ENCODE results near the gene EPN3. TPM values are rescaled to one million over a fixed set of nuclear protein-coding genes. Genes with fewer than 3 reads are reported as not detected.

The EPN3 gene
- total RNA-seq, result not detected in 2 replicates

DNA sequence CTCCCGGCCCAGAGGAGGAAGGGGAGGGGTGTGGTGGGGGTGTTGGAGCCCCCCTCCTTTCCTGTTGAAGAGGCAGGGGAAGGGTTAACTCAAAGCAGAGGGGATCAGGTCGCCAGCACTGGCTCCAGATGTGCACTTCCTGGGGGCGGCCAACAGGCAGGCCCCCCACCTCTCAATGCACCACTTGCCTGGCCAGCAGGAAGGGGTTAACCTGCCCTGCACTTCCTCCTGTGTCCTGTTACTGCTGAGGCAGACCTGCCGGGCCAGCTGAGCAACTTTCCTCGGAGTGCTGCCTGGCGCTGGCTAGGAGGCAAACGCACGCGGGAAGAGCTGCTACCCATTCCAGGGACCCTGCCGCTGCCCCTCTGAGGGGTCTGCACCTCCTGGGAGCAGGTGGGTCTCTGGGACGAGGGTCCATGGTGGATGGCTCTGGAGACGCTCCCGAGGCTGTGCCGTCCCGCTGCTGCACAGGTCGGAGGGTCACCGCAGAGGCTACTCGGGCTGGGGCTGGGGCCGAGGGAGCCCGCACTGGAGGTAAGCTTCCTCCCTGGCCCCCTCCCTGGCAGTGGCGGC is at the start of gene EPN3:
Gene EPN3 (plus strand): TSS at position 284 of the 573 bp plus-strand sequence. CDS start 3,822 bp downstream, outside the sequence.
- no peak for DNase-seq (ENCODE audit: low spot score)
- Mint-ChIP-seq H3K9me3 (no peaks in the 10 kb centered on the region), H3K4me1 (ENCODE audit: low read depth) (peaks cover 4% of the 10 kb centered on the region), H3K27me3 (ENCODE audit: insufficient read depth) (peaks cover 47% of the 10 kb centered on the region), H3K27ac (no peak within 1 kb of the TSS), H3K4me3 (no peak within 1 kb of the TSS), H3K36me3 (ENCODE audit: low read depth) (peaks cover 2% of the 10 kb centered on the region)
- intact Hi-C loops (cut with micrococcal nuclease), result no loop called here

DNA sequence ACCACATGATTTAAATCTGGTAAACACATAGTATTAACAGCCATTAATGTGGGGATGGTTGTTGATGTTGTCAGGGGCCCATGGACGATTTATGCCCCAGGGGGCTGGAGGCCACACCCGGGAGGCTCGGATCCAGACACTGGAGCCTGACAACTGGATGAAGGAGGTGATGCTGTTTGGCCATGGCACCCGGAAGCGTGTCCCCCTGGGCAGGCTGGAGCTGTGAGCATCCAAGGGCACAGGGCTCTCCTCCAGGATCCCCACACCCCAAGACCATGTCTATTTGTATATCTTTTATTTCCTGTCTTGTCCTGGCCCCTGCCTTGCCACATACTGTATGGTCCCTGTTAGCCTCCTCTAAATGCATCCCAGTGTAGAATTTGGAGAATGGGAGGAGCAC is 49.3 kb upstream of the EPN3 start:
- intact Hi-C loops (cut with micrococcal nuclease), result loop anchor here (5.0 kb wide), 1 partner anchor 214 kb away; no protein-coding TSS in a partner anchor

DNA sequence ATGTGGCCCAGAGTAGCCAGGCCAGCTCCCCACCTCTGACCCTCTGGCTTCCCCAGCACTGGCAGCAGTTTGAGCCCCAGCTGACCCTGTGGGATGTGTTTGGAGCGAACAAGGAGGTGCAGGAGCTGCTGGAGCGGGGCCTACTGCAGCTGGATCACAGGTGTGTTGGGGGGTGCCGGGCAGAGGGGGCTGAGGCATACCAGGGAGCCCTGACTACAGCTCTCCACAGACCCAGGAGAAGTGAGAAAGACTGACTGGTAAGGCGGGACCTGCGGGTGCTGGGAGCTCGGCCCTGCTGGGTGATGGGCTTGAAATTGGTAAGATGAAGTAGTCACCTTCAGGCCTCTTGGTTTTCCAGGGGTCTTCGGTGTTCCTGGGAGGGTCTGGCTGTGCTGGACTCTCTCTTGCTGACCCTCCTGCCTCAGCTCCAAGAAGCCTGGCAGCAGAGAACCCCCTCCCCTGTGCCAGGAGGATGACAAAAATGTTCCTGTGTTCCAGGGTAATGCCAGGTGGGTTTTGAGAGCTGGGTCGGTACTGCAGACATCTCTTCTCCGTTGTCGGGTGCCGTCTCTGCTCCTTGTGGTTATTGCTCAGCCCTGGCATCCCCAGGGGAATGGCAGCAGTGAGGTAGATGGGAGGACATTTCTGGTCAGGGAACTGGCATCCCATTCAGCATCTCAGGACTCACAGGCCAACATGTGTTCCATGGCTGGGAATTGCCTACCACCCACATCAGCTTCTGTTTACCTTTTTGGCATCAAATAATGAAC is 48.0 kb upstream of the EPN3 start:
- no peak for DNase-seq (ENCODE audit: low spot score)
- Mint-ChIP-seq H3K4me3 (no peak overlapping the region), H3K9me3 (no peaks in the 10 kb centered on the region), H3K4me1 (ENCODE audit: low read depth) (peaks cover 15% of the 10 kb centered on the region), H3K27ac (no peak overlapping the region), H3K27me3 (ENCODE audit: insufficient read depth) (no peaks in the 10 kb centered on the region), H3K36me3 (ENCODE audit: low read depth) (peaks cover 27% of the 10 kb centered on the region)
- intact Hi-C loops (cut with micrococcal nuclease), result loop anchor here (5.0 kb wide), 1 partner anchor 213 kb away; no protein-coding TSS in a partner anchor

More for the DNA sequence above, 49.3 kb upstream of the EPN3 start:
- Mint-ChIP-seq H3K27ac (no peak overlapping the region), H3K9me3 (no peaks in the 10 kb centered on the region), H3K36me3 (ENCODE audit: low read depth) (peaks cover 27% of the 10 kb centered on the region), H3K4me3 (no peak overlapping the region), H3K27me3 (ENCODE audit: insufficient read depth) (no peaks in the 10 kb centered on the region), H3K4me1 (ENCODE audit: low read depth) (peaks cover 23% of the 10 kb centered on the region)
- DNase-seq (ENCODE audit: low spot score), result no peak

DNA sequence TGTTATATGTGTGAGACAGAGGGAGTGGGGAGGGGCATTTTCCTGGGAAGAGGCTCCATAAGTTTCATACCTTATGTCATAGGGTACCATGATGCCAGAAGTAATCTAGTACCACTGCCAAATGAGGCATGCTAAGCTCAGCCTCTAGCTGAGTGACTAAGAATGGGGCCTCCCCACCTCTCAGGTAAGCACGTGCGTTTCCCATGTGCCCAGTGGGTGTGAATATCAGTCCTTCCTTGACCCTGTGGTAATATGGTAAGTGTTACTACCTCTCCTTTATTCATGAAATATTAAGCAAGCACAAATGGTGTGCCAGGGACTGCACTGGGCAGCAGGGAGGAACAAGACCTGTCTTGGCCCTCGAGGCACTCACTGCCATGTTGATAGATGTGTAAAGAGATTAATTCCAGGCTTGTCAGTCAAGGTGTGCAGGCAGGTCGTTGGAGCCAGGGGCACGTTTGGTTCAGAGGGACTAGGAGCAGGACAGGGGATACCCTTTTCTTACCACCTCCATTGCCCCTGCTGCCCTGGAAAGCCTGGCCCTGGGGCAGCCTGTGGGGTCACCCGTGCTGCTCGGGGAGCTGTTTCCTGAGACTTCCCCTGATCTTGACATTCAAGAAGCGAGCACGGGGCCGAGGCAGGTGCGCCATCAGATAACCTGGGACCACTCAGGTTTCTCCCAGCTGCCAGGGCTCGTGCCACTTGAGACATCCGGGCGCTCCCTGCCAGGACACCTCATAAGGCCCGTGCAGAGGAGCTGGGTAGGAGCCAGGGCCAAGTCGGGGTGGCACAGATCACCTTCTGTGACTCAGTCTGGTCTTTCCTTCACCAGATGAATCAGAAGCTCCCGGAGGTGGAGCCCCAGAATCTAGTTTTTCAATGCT is 45.1 kb upstream of the EPN3 start:
- H3K27ac Mint-ChIP-seq, result no peak overlapping the region
- intact Hi-C loops (cut with micrococcal nuclease), result no loop called here
- H3K4me3 Mint-ChIP-seq, result no peak overlapping the region
- peaks cover 5% of the 10 kb centered on the region for H3K4me1 Mint-ChIP-seq (ENCODE audit: low read depth)
- H3K36me3 Mint-ChIP-seq (ENCODE audit: low read depth), result peaks cover 21% of the 10 kb centered on the region
- no peaks in the 10 kb centered on the region for H3K27me3 Mint-ChIP-seq (ENCODE audit: insufficient read depth)
- no peaks in the 10 kb centered on the region for H3K9me3 Mint-ChIP-seq
- no peak for DNase-seq (ENCODE audit: low spot score)

DNA sequence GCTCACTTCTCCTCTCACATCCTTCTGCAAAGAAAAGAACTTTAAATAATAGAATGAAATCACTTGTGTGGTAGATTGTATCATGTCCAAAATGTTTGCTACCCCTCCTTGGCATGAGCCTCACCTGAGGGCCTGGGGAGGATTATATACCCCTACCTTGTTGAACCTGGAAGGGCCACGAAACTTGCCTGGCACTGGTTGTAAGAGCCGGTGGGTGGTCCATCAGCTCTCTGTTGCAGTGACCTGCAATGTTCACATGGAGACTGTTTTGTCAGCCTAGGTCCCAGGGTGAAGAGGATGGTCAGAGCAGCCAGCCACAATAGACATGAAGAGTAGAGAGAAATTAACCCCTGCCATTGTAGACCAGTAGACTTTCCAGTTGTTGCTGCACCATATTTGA is 43.7 kb upstream of the EPN3 start:
- Mint-ChIP-seq H3K27ac (no peak overlapping the region), H3K36me3 (ENCODE audit: low read depth) (peaks cover 13% of the 10 kb centered on the region), H3K4me3 (no peak overlapping the region), H3K4me1 (ENCODE audit: low read depth) (no peaks in the 10 kb centered on the region), H3K9me3 (no peaks in the 10 kb centered on the region), H3K27me3 (ENCODE audit: insufficient read depth) (no peaks in the 10 kb centered on the region)
- DNase-seq (ENCODE audit: low spot score), result no peak
- intact Hi-C loops (cut with micrococcal nuclease), result no loop called here

DNA sequence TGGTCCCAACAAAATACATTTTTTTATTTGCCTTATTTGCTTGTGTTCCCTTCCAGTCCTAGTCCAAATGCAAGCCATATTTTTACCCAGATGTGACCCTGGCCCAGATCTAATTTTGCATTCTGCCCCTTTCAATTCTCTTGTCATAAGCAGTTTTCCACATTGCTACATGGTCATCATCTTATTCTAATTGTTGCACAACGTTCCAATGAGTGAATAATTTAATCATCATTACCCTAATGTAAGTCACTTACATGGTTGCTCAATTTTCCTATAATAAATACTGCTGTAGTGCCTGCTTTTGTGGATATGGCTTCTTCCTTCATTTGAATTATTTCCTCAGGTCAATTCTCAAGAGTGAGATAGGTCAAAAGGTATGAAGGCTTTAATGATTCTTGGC is 41.0 kb upstream of the EPN3 start:
- H3K36me3 Mint-ChIP-seq (ENCODE audit: low read depth), result peaks cover 1% of the 10 kb centered on the region
- intact Hi-C loops (cut with micrococcal nuclease), result no loop called here
- H3K4me3 Mint-ChIP-seq, result no peak overlapping the region
- H3K9me3 Mint-ChIP-seq, result no peaks in the 10 kb centered on the region
- H3K27me3 Mint-ChIP-seq (ENCODE audit: insufficient read depth), result peaks cover 2% of the 10 kb centered on the region
- no peaks in the 10 kb centered on the region for H3K4me1 Mint-ChIP-seq (ENCODE audit: low read depth)
- DNase-seq (ENCODE audit: low spot score), result no peak
- H3K27ac Mint-ChIP-seq, result no peak overlapping the region

DNA sequence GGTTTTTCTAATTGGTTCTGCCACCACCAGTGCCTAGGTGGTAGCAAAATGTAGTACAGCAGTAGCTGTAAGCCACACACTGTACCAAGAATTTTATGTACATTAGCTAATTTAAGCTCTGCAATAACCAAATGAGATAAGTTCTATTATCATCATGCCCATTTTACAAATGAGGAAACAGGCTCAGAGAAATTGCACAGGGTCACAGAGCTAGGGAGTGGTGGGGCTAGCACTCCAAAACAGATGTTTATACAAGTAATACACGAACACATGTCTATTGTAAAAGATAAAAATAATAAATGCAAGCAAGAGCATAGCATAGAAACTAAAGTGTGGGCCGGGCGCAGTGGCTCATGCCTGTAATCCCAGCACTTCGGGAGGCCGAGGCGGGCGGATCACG is 40.3 kb upstream of the EPN3 start:
- Mint-ChIP-seq H3K9me3 (no peaks in the 10 kb centered on the region), H3K4me1 (ENCODE audit: low read depth) (no peaks in the 10 kb centered on the region), H3K27ac (no peak overlapping the region), H3K27me3 (ENCODE audit: insufficient read depth) (peaks cover 2% of the 10 kb centered on the region), H3K36me3 (ENCODE audit: low read depth) (peaks cover 1% of the 10 kb centered on the region), H3K4me3 (no peak overlapping the region)
- intact Hi-C loops (cut with micrococcal nuclease), result no loop called here
- no peak for DNase-seq (ENCODE audit: low spot score)

DNA sequence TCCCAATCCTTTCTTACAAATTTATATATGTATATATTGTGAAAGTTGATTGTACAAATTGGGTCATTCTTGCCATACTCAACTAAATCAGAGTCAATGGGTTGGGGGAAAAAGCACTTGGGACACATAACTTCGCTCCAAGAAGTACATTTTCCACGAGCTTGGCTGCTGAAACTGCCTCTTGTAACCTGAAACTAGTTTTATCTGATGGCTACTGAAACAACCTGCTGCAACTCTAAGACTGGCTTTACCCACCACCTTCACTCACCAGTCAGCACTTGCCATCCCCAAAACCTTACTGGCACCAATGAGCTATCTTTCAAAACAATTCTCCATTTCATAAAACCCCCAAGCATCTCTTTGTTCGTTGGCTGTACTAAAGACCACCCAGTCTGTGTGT is 38.8 kb upstream of the EPN3 start:
- no peaks in the 10 kb centered on the region for H3K9me3 Mint-ChIP-seq
- H3K36me3 Mint-ChIP-seq (ENCODE audit: low read depth), result no peaks in the 10 kb centered on the region
- no peak overlapping the region for H3K4me3 Mint-ChIP-seq
- no peak overlapping the region for H3K27ac Mint-ChIP-seq
- H3K4me1 Mint-ChIP-seq (ENCODE audit: low read depth), result no peaks in the 10 kb centered on the region
- intact Hi-C loops (cut with micrococcal nuclease), result no loop called here
- H3K27me3 Mint-ChIP-seq (ENCODE audit: insufficient read depth), result peaks cover 2% of the 10 kb centered on the region
- no peak for DNase-seq (ENCODE audit: low spot score)

DNA sequence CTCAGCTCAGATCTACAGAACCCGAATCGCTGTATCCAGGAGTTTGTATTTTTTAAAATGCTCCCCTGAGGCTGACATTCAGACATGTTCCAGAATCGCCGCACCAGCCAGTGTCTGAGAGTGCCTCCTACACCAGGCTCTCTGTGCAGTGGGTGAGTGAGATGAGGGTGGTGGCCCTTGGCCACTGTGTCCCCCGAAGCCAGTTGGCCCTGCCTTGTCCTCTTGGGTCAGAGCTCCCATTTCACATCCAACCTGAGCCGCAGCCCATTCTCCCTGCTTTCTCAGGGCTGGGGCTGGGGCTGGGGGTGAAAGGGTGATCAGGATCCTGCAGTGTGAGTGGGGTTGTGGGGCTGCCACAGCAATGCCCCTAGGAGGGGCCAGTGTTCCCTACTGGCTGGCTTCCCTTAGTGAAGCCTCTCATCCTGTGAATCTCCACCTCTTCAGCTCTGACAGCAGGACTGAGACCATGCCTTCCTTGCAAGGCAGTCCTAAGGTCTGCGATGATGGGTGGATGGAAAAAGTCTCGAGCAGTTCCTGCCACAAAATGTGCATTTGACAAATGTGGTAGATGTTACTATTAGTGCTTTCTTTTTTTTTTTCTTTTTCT is 37.2 kb upstream of the EPN3 start:
- peaks cover 2% of the 10 kb centered on the region for H3K27me3 Mint-ChIP-seq (ENCODE audit: insufficient read depth)
- no peak overlapping the region for H3K27ac Mint-ChIP-seq
- intact Hi-C loops (cut with micrococcal nuclease), result no loop called here
- no peaks in the 10 kb centered on the region for H3K4me1 Mint-ChIP-seq (ENCODE audit: low read depth)
- no peak overlapping the region for H3K4me3 Mint-ChIP-seq
- H3K9me3 Mint-ChIP-seq, result no peaks in the 10 kb centered on the region
- H3K36me3 Mint-ChIP-seq (ENCODE audit: low read depth), result no peaks in the 10 kb centered on the region
- no peak for DNase-seq (ENCODE audit: low spot score)

DNA sequence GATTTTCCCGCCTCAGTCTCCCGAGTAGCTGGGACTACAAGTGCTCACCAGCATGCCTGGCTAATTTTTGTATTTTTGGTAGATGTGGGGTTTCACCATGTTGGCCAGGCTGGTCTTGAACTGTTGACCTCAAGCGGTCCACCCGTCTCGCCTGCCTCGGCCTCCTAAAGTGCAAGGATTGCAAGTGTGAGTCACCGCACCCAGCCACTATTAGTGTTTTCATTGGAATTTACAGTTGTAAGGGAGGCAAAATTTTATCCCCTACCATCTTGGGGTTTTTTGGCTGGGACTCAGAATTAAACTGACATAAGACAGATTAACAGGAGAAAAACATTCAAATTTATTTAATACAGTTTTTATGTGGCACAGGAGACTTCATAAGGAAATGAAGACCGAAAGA is 36.6 kb upstream of the EPN3 start:
- no peaks in the 10 kb centered on the region for H3K9me3 Mint-ChIP-seq
- intact Hi-C loops (cut with micrococcal nuclease), result no loop called here
- H3K27ac Mint-ChIP-seq, result no peak overlapping the region
- no peaks in the 10 kb centered on the region for H3K4me1 Mint-ChIP-seq (ENCODE audit: low read depth)
- peaks cover 2% of the 10 kb centered on the region for H3K27me3 Mint-ChIP-seq (ENCODE audit: insufficient read depth)
- DNase-seq (ENCODE audit: low spot score), result no peak
- no peaks in the 10 kb centered on the region for H3K36me3 Mint-ChIP-seq (ENCODE audit: low read depth)
- no peak overlapping the region for H3K4me3 Mint-ChIP-seq

DNA sequence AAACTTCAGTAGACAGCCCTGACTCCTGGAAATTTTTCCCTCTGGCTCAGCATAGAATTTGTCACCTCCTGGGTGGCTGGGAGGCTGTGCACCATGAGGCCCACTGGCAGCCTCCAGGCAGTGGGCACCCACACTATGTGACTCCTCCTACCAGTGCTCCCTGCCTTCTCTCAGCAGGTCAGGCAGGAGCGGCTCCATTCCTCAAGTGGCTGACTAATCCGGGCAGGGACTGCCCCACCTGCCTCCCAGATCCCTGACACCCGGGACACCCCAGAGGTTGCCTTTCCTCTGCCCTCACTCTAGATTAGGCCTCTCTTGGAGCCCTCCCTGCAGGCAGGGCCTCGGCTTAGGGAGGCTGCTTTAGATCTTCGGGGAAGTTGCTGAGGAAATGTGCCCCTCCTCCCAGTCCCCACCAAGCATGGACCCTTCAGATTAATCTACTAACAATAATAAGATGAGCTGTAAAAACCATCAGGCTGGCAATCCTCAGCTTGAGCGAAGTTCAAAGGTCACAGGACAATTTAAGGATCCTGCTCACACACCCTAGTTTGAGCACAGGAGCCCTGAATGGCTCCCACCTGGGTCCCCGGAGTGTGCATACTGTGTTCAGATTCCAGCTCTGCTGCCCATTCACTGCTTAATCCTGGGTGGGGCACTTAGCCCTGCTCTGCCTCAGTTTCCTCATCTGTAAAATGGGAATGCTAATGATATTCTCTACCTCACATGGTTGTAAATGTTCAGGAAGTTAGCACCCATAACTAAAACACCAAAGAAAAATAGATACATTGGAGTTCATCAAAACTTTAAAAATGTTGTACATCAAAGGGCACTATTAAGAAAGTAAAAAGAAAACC is 34.3 kb upstream of the EPN3 start:
- Mint-ChIP-seq H3K4me3 (no peak overlapping the region), H3K4me1 (ENCODE audit: low read depth) (peaks cover under 1% of the 10 kb centered on the region), H3K36me3 (ENCODE audit: low read depth) (no peaks in the 10 kb centered on the region), H3K27me3 (ENCODE audit: insufficient read depth) (peaks cover 2% of the 10 kb centered on the region), H3K27ac (no peak overlapping the region), H3K9me3 (no peaks in the 10 kb centered on the region)
- intact Hi-C loops (cut with micrococcal nuclease), result no loop called here
- DNase-seq (ENCODE audit: low spot score), result no peak

DNA sequence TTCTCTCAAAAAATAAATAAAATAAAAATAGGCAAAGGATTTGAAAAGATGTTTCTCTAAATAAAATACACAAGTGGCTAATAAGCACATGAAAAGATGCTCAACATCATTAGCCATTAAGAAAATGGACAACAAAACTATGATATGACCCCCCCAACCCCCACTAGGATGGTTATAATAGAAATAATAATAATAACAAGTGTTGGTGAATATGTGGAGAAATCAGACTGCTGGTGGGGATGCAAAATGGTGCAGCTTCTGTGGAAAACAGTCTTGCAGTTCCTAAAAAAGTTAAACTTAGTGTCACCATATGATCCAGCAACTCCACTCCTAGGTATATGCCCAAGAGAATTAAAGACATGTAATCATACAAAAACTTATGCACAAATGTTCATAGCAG is 33.3 kb upstream of the EPN3 start:
- no peak overlapping the region for H3K4me3 Mint-ChIP-seq
- H3K4me1 Mint-ChIP-seq (ENCODE audit: low read depth), result peaks cover 10% of the 10 kb centered on the region
- H3K27me3 Mint-ChIP-seq (ENCODE audit: insufficient read depth), result peaks cover 2% of the 10 kb centered on the region
- no peaks in the 10 kb centered on the region for H3K36me3 Mint-ChIP-seq (ENCODE audit: low read depth)
- intact Hi-C loops (cut with micrococcal nuclease), result no loop called here
- DNase-seq (ENCODE audit: low spot score), result no peak
- H3K9me3 Mint-ChIP-seq, result no peaks in the 10 kb centered on the region
- no peak overlapping the region for H3K27ac Mint-ChIP-seq
